ENCODE results near the gene HUNK. TPM values are rescaled to one million over a fixed set of nuclear protein-coding genes. Genes with fewer than 3 reads are reported as not detected.

The HUNK gene
- total and polyA plus RNA-seq, 2 experiments from 2014 or later = 0.30 to 2.5 TPM

DNA sequence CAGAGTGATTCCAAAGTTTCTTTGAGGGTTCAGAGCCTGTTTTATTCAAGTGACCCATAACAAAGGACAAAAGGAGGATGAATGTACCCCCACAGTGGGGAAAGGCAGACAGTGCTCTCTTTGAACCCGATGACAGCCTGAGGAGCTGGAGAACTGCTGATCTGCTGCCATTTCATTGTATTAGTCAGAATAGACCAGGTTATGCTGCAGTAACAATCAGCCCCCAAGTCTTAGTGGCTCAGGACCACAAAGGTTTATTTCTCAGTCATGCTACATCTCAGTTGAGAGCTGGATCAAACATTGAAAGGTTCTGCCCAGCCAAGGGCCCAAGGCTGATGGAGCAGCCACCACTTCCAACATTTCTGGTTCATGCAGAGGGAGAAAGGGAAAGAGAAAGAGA is 88.9 kb downstream of the HUNK start:
- TF ChIP-seq EZH2phosphoT487 (IDR thresholded peaks at IDR 0.05; ENCODE audit: insufficient read depth, low read depth) (no peak), EZH2 (IDR thresholded peaks at IDR 0.05; ENCODE audit: insufficient read depth, poor library complexity, severe bottlenecking) (no peak)

DNA sequence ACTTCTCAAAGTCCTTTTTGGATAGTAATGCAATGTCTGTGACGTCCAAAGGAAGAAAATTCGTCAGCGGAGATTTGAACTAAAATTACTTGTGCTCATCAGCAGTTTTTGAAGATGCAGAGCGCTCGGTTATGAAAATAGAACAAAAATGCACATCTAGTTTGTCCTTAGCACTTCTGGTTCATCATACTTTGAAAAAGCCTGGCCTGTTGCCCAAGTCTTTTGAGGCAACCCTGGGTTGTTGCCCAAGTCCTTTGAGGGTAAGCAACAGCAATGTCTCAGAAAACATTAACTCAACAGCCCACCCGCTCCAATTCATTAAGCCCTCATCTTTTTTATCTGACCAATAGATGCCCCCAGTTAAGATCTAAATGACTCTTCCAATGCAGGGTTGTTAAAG is 91.9 kb downstream of the HUNK start:
- no peaks in the 10 kb centered on the region for H3F3A ChIP-seq (ENCODE audit: insufficient read depth)
- no peak overlapping the region for H3K27ac ChIP-seq
- no peak overlapping the region for H3K4me3 ChIP-seq
- 76 to 77% methylated on average over 6 of the region's 6 CpGs for WGBS, 2 experiments (ENCODE audit: low coverage in 1 of 2, low lambda C conversion rate in 2 of 2, missing lambda C conversion rate in 2 of 2)
- in situ Hi-C loops (cut with MboI) = no loop called here
- H3K4me1 ChIP-seq (ENCODE audit: insufficient read depth) = no peaks in the 10 kb centered on the region
- H3K79me2 ChIP-seq (ENCODE audit: insufficient read depth) = no peaks in the 10 kb centered on the region
- no peak overlapping the region for H3K9ac ChIP-seq
- H4K20me1 ChIP-seq (ENCODE audit: insufficient read depth) = no peaks in the 10 kb centered on the region
- H3K9me2 ChIP-seq (ENCODE audit: insufficient read depth) = no peaks in the 10 kb centered on the region
- no peak overlapping the region for H3K4me2 ChIP-seq (ENCODE audit: unreplicated experiment)
- DNase-seq = peak; percentile 6
- no peak for TF ChIP-seq EZH2phosphoT487 (IDR thresholded peaks at IDR 0.05; ENCODE audit: insufficient read depth, low read depth)
- no peak for TF ChIP-seq EZH2 (IDR thresholded peaks at IDR 0.05; ENCODE audit: insufficient read depth, poor library complexity, severe bottlenecking)
- no peaks in the 10 kb centered on the region for H3K9me3 ChIP-seq (ENCODE audit: low read depth)
- no peaks in the 10 kb centered on the region for H3K27me3 ChIP-seq (replicated peaks; ENCODE audit: insufficient read depth)
- no peaks in the 10 kb centered on the region for H3K36me3 ChIP-seq (ENCODE audit: low read depth)
- no peak overlapping the region for H2AFZ ChIP-seq

More for the DNA sequence above, 88.9 kb downstream of the HUNK start:
- in situ Hi-C loops (cut with MboI) = no loop called here
- WGBS, 2 experiments (ENCODE audit: low coverage in 1 of 2, low lambda C conversion rate in 2 of 2, missing lambda C conversion rate in 2 of 2) = 82% methylated on average over 1 of the region's 1 CpG; no CpG with 5 or more reads in 1 of the 2 experiments
- H3K9ac ChIP-seq = no peak overlapping the region
- H3K79me2 ChIP-seq (ENCODE audit: insufficient read depth) = no peaks in the 10 kb centered on the region
- H3K4me1 ChIP-seq (ENCODE audit: insufficient read depth) = no peaks in the 10 kb centered on the region
- H3K27me3 ChIP-seq (replicated peaks; ENCODE audit: insufficient read depth) = no peaks in the 10 kb centered on the region
- no peak overlapping the region for H2AFZ ChIP-seq
- no peaks in the 10 kb centered on the region for H3K36me3 ChIP-seq (ENCODE audit: low read depth)
- H3K9me3 ChIP-seq (ENCODE audit: low read depth) = no peaks in the 10 kb centered on the region
- no peak overlapping the region for H3K27ac ChIP-seq
- H3K4me2 ChIP-seq (ENCODE audit: unreplicated experiment) = no peak overlapping the region
- no peaks in the 10 kb centered on the region for H4K20me1 ChIP-seq (ENCODE audit: insufficient read depth)
- H3F3A ChIP-seq (ENCODE audit: insufficient read depth) = no peaks in the 10 kb centered on the region
- H3K9me2 ChIP-seq (ENCODE audit: insufficient read depth) = no peaks in the 10 kb centered on the region
- no peak overlapping the region for H3K4me3 ChIP-seq
- no peak for DNase-seq

DNA sequence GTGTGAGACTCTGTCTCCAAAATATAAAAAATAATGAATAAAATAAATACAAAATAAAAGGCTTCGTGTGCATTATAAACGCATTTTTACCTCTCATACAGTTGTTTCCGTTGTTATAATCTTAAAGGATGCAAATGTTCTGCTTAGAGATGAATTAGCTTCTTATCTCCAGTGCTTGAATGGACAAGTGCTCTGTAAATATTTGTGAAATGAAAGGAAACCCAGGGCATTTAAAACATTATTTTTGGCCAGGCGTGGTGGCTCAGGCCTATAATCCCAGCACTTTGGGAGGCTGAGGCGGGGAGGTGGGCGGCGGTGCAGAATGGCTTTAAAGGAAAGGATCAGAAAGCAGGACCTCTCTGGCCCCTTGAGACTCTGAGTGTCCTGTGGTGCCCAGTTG is 94.5 kb downstream of the HUNK start:
- no peak for TF ChIP-seq EZH2 (IDR thresholded peaks at IDR 0.05; ENCODE audit: insufficient read depth, poor library complexity, severe bottlenecking)
- Histone ChIP-seq H3K4me3 (no peak overlapping the region), H3K9ac (no peak overlapping the region), H3K36me3 (ENCODE audit: low read depth) (no peaks in the 10 kb centered on the region), H3K27me3 (replicated peaks; ENCODE audit: insufficient read depth) (no peaks in the 10 kb centered on the region), H3K27ac (no peak overlapping the region), H2AFZ (no peak overlapping the region), H3K4me1 (ENCODE audit: insufficient read depth) (no peaks in the 10 kb centered on the region), H4K20me1 (ENCODE audit: insufficient read depth) (no peaks in the 10 kb centered on the region), H3F3A (ENCODE audit: insufficient read depth) (no peaks in the 10 kb centered on the region), H3K4me2 (ENCODE audit: unreplicated experiment) (no peak overlapping the region), H3K9me2 (ENCODE audit: insufficient read depth) (no peaks in the 10 kb centered on the region), H3K9me3 (ENCODE audit: low read depth) (no peaks in the 10 kb centered on the region), H3K79me2 (ENCODE audit: insufficient read depth) (no peaks in the 10 kb centered on the region)
- no peak for DNase-seq
- in situ Hi-C loops (cut with MboI) = no loop called here
- WGBS, 2 experiments (ENCODE audit: low coverage in 1 of 2, low lambda C conversion rate in 2 of 2, missing lambda C conversion rate in 2 of 2) = 77 to 78% methylated on average over 7 of the region's 7 CpGs

DNA sequence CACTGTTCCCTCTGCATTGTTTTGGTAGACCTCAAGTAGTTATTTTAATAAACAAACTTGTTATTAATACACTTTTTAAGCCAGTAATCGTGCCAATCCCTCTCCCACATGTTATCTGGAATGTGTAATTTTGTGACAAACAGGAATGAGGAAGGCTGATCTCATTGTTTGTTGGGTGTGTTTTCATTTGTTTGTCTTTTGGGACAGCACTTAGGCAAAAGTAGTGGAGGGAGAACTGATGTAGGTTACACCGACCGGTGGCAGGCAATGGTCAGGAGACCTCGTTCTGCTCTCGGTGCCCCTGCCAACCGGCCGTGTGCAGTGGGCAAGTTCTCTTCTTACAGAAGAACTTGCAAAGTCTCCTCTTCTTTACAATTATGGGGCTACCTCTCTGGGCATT is 99.8 kb downstream of the HUNK start:
- Histone ChIP-seq H3K9ac (no peak overlapping the region), H3K4me2 (ENCODE audit: unreplicated experiment) (no peak overlapping the region), H3K9me2 (ENCODE audit: insufficient read depth) (no peaks in the 10 kb centered on the region), H3K79me2 (ENCODE audit: insufficient read depth) (no peaks in the 10 kb centered on the region), H3K36me3 (ENCODE audit: low read depth) (no peaks in the 10 kb centered on the region), H3F3A (ENCODE audit: insufficient read depth) (no peaks in the 10 kb centered on the region), H4K20me1 (ENCODE audit: insufficient read depth) (no peaks in the 10 kb centered on the region), H3K4me1 (ENCODE audit: insufficient read depth) (no peaks in the 10 kb centered on the region), H3K27me3 (replicated peaks; ENCODE audit: insufficient read depth) (no peaks in the 10 kb centered on the region), H3K9me3 (ENCODE audit: low read depth) (no peaks in the 10 kb centered on the region), H2AFZ (no peak overlapping the region), H3K27ac (no peak overlapping the region), H3K4me3 (no peak overlapping the region)
- in situ Hi-C loops (cut with MboI) = no loop called here
- no peak for DNase-seq
- WGBS, 2 experiments (ENCODE audit: low coverage in 1 of 2, low lambda C conversion rate in 2 of 2, missing lambda C conversion rate in 2 of 2) = 86 to 92% methylated on average over 7 of the region's 7 CpGs
- TF ChIP-seq EZH2 (IDR thresholded peaks at IDR 0.05; ENCODE audit: insufficient read depth, poor library complexity, severe bottlenecking) = no peak
- no peak for TF ChIP-seq EZH2phosphoT487 (IDR thresholded peaks at IDR 0.05; ENCODE audit: insufficient read depth, low read depth)

DNA sequence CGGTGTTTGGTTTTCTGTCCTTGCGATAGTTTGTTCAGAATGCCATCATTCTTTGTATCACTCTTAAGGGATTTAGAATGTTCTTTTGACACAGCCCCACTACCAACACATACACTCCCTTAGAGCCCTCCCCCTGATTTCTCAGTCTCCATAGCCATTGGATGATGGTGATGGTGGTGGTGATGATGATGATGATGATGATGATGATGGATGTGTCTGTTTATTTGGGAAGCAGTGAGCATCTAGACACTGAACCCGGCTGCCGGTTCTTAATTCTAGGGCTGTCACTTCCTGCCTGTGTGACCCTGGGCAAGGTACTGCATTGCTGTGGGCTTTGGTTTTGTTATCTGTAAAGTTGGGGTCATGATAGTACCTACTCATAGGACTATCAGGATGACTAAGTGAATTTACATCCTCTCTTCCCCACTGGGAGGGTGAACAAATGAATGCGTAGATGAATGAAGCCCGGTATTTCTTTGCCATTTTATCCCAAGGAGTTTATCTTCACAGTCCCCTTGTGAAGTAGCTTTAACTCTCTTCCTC is 100.7 kb downstream of the HUNK start:
- 97 to 98% methylated on average over 6 of the region's 6 CpGs for WGBS, 2 experiments (ENCODE audit: low coverage in 1 of 2, low lambda C conversion rate in 2 of 2, missing lambda C conversion rate in 2 of 2)
- no peaks in the 10 kb centered on the region for H3K4me1 ChIP-seq (ENCODE audit: insufficient read depth)
- no peaks in the 10 kb centered on the region for H4K20me1 ChIP-seq (ENCODE audit: insufficient read depth)
- no peak overlapping the region for H3K4me2 ChIP-seq (ENCODE audit: unreplicated experiment)
- no peaks in the 10 kb centered on the region for H3K27me3 ChIP-seq (replicated peaks; ENCODE audit: insufficient read depth)
- no peak overlapping the region for H3K4me3 ChIP-seq
- in situ Hi-C loops (cut with MboI) = no loop called here
- no peak for DNase-seq
- no peak overlapping the region for H3K27ac ChIP-seq
- H2AFZ ChIP-seq = no peak overlapping the region
- H3K9me2 ChIP-seq (ENCODE audit: insufficient read depth) = no peaks in the 10 kb centered on the region
- no peaks in the 10 kb centered on the region for H3F3A ChIP-seq (ENCODE audit: insufficient read depth)
- H3K9ac ChIP-seq = no peak overlapping the region
- no peaks in the 10 kb centered on the region for H3K79me2 ChIP-seq (ENCODE audit: insufficient read depth)
- no peaks in the 10 kb centered on the region for H3K36me3 ChIP-seq (ENCODE audit: low read depth)
- H3K9me3 ChIP-seq (ENCODE audit: low read depth) = no peaks in the 10 kb centered on the region
- TF ChIP-seq EZH2phosphoT487 (IDR thresholded peaks at IDR 0.05; ENCODE audit: insufficient read depth, low read depth) (no peak), EZH2 (IDR thresholded peaks at IDR 0.05; ENCODE audit: insufficient read depth, poor library complexity, severe bottlenecking) (no peak)
